IMR-90 (cell line): Measurements from ENCODE around the gene BRME1.

Experiments
- CEBPB ChIP-seq: IDR thresholded peaks from 2 replicates; pipeline ENCODE4 v1.6.1; 2012; ENCODE audit warnings: low read depth, low read length, improper control_type of control experiment
- CTCF ChIP-seq: conservative IDR thresholded peaks from 2 replicates; pipeline ENCODE4 v1.5.1; 2012; ENCODE audit warnings: mild to moderate bottlenecking, low read depth, low read length, improper control_type of control experiment
- FOS ChIP-seq: fragments of 150-350 bp; IDR thresholded peaks from 2 replicates; pipeline ENCODE4 v1.6.1; 2016; ENCODE audit warnings: low read depth, low read length
- MAZ ChIP-seq: IDR thresholded peaks from 2 replicates; pipeline ENCODE4 v1.6.1; 2012; ENCODE audit warnings: low read depth, mild to moderate bottlenecking, low read length, improper control_type of control experiment, moderate library complexity, borderline replicate concordance
- POLR2A ChIP-seq: IDR thresholded peaks from 2 replicates; pipeline ENCODE4 v1.6.1; 2012; ENCODE audit warnings: mild to moderate bottlenecking, low read depth, low read length
- RAD21 ChIP-seq: IDR thresholded peaks from 2 replicates; pipeline ENCODE4 v1.6.1; 2012; ENCODE audit warnings: low read length, improper control_type of control experiment
- RCOR1 ChIP-seq: IDR thresholded peaks from 2 replicates; pipeline ENCODE4 v1.6.1; 2012; ENCODE audit warnings: mild to moderate bottlenecking, low read length, improper control_type of control experiment; ENCODE audit not compliant: insufficient replicate concordance
- SMC3 ChIP-seq: fragments of 150-350 bp; IDR thresholded peaks from 2 replicates; pipeline ENCODE4 v1.6.1; 2016; ENCODE audit warnings: low read depth, mild to moderate bottlenecking, antibody characterized with exemption, low read length, moderate library complexity

- TF ChIP-seq RCOR1 (no peak), CTCF (no peak), POLR2A (no peak; the same call in 1 of the 2 replicates), CEBPB (no peak), RAD21 (no peak), MAZ (no peak), SMC3 (no peak; the same call in 1 of the 2 replicates), FOS (peak; percentile 4; the same call in 1 of the 2 replicates)
These were observed 66.0 kb downstream of the BRME1 start for GRCh38 chr19:13839938-13840304.
